H1 (cell line): ENCODE results near the gene PLAU. TPM values are rescaled to one million over a fixed set of nuclear protein-coding genes. Genes with fewer than 3 reads are reported as not detected.

ENCODE experiments used
- CTCF ChIA-PET: fragments of 300-600 bp; sonication (Branson Sonifier 250); formaldehyde crosslinking; loops from one replicate; lab custom pipeline; 2021; ENCODE audit not compliant: partially characterized antibody; lab: Charles Lee
- POLR2A ChIA-PET: fragments of 300-600 bp; sonication (Branson Sonifier 250); formaldehyde crosslinking; loops from one replicate; lab custom pipeline; 2021; ENCODE audit warnings: inconsistent platforms; ENCODE audit not compliant: partially characterized antibody; lab: Charles Lee
- DNase-seq, 2 experiments: peaks; one replicate each; pipeline versions ENCODE4 v3.0.0 to v3.0.0-alpha.2; 2010 to 2022; ENCODE audit warnings: low spot score in 2 of 2, low read depth in 1 of 2, mixed read lengths in 1 of 2
- FAIRE-seq: peaks from 2 replicates; lab custom pipeline; 2011; peaks lifted over from hg19 to GRCh38; lab: Jason Lieb, UNC
- H2AFZ ChIP-seq: 2 replicates; pipeline ENCODE4 v1.8.1; 2012; ENCODE audit warnings: low read length, inconsistent platforms
- H2AK5ac ChIP-seq: 2 replicates; pipeline ENCODE4 v1.6.1; 2013; ENCODE audit warnings: low read depth, low read length
- H2BK120ac ChIP-seq: replicated peaks from 2 replicates; pipeline ENCODE3; 2013; ENCODE audit warnings: low read depth, low read length, inconsistent platforms
- H2BK12ac ChIP-seq: 2 replicates; pipeline ENCODE4 v1.6.1; 2013; ENCODE audit warnings: low read depth, low read length
- H2BK15ac ChIP-seq: 2 replicates; pipeline ENCODE4 v1.6.1; 2013; ENCODE audit warnings: low read length
- H2BK20ac ChIP-seq: 2 replicates; pipeline ENCODE4 v1.6.1; 2013; ENCODE audit warnings: low read length
- H2BK5ac ChIP-seq: 2 replicates; pipeline ENCODE4 v1.6.1; 2013; ENCODE audit warnings: low read depth, low read length
- H3K14ac ChIP-seq: 2 replicates; pipeline ENCODE4 v1.6.1; 2013; ENCODE audit warnings: inconsistent platforms; ENCODE audit not compliant: insufficient read length
- H3K18ac ChIP-seq: 2 replicates; pipeline ENCODE4 v1.6.1; 2013; ENCODE audit warnings: low read length; ENCODE audit errors: extremely low read depth
- H3K23ac ChIP-seq: 2 replicates; pipeline ENCODE4 v1.6.1; 2013; ENCODE audit warnings: inconsistent platforms; ENCODE audit not compliant: insufficient read length
- H3K23me2 ChIP-seq: 2 replicates; pipeline ENCODE4 v1.6.1; 2013; ENCODE audit warnings: low read depth, low read length
- H3K27ac ChIP-seq: 2 replicates; pipeline ENCODE4 v1.6.1; 2011; ENCODE audit warnings: low read depth, low read length, inconsistent platforms
- H3K27me3 ChIP-seq, 4 experiments: replicated peaks in 1 of 4; 1 replicate in 1 of 4; 2 replicates in 3 of 4; pipeline versions ENCODE4 v1.6.1 to v1.8.1; 2011 to 2013; ENCODE audit warnings: low read length in 3 of 4, mild to moderate bottlenecking in 3 of 4, inconsistent platforms in 2 of 4, mixed read lengths in 2 of 4, moderate library complexity in 1 of 4; ENCODE audit not compliant: control insufficient read depth in 3 of 4, insufficient read depth in 3 of 4; ENCODE audit errors: extremely low read depth in 1 of 4
- H3K36me3 ChIP-seq, 4 experiments: 2 replicates each; pipeline versions ENCODE4 v1.6.1 to v1.8.1; 2011 to 2013; ENCODE audit warnings: mild to moderate bottlenecking in 4 of 4, low read length in 3 of 4, moderate library complexity in 2 of 4, control low read depth in 1 of 4, inconsistent platforms in 1 of 4; ENCODE audit not compliant: insufficient read depth in 4 of 4, control insufficient read depth in 2 of 4
- H3K4ac ChIP-seq: replicated peaks from 2 replicates; pipeline ENCODE3; 2013; ENCODE audit warnings: low read length, low read depth, mixed read lengths, inconsistent platforms; ENCODE audit not compliant: insufficient read length
- H3K4me1 ChIP-seq, 4 experiments: replicated peaks in 1 of 4; 1 replicate in 1 of 4; 2 replicates in 3 of 4; pipeline versions ENCODE4 v1.6.1 to v1.8.1; 2011 to 2013; ENCODE audit warnings: low read length in 3 of 4, inconsistent platforms in 2 of 4, mixed read lengths in 1 of 4; ENCODE audit not compliant: insufficient read depth in 4 of 4, control insufficient read depth in 3 of 4
- H3K4me2 ChIP-seq, 2 experiments: 2 replicates each; pipeline versions ENCODE4 v1.6.1 to v1.8.1; 2011 to 2013; ENCODE audit warnings: low read depth in 2 of 2, low read length in 2 of 2, control low read depth in 1 of 2, inconsistent platforms in 1 of 2, mild to moderate bottlenecking in 1 of 2; ENCODE audit not compliant: insufficient read depth in 1 of 2
- H3K4me3 ChIP-seq, 4 experiments: fragments of 200-600, 300-600 bp in 1 of 4; sonication (generic), shearing (Covaris generic), sonication (Bioruptor Twin) in 1 of 4; 2 replicates each; pipeline versions ENCODE4 v1.5.1 to v1.8.1; 2011 to 2016; ENCODE audit warnings: low read length in 4 of 4, low read depth in 3 of 4, control low read depth in 2 of 4, inconsistent platforms in 2 of 4, mild to moderate bottlenecking in 2 of 4, mixed read lengths in 1 of 4, moderate library complexity in 1 of 4; ENCODE audit not compliant: insufficient read depth in 2 of 4; ENCODE audit errors: extremely low read depth in 1 of 4
- H3K56ac ChIP-seq: replicated peaks from 2 replicates; pipeline ENCODE3; 2013; ENCODE audit warnings: low read depth, mild to moderate bottlenecking, mixed read lengths, low read length, inconsistent platforms; ENCODE audit not compliant: insufficient read length
- H3K79me1 ChIP-seq: 2 replicates; pipeline ENCODE4 v1.6.1; 2013; ENCODE audit warnings: low read depth, low read length, control low read depth
- H3K79me2 ChIP-seq, 2 experiments: 2 replicates each; pipeline versions ENCODE4 v1.6.1 to v1.8.1; 2012 to 2013; ENCODE audit warnings: low read length in 2 of 2, mild to moderate bottlenecking in 2 of 2, inconsistent platforms in 1 of 2; ENCODE audit not compliant: insufficient read depth in 2 of 2, control insufficient read depth in 1 of 2
- H3K9ac ChIP-seq, 4 experiments: replicated peaks in 1 of 4; 1 replicate in 1 of 4; 2 replicates in 3 of 4; pipeline versions ENCODE4 v1.6.1 to v1.8.1; 2011 to 2013; ENCODE audit warnings: low read depth in 3 of 4, low read length in 3 of 4, control low read depth in 2 of 4, mild to moderate bottlenecking in 2 of 4, moderate library complexity in 2 of 4, inconsistent platforms in 1 of 4; ENCODE audit errors: extremely low read depth in 1 of 4
- H3K9me3 ChIP-seq, 2 experiments: 2 replicates each; pipeline versions ENCODE4 v1.6.1 to v1.8.1; 2012 to 2013; ENCODE audit warnings: mild to moderate bottlenecking in 2 of 2, moderate library complexity in 2 of 2, control low read depth in 1 of 2, inconsistent platforms in 1 of 2, low read depth in 1 of 2, low read length in 1 of 2, mixed read lengths in 1 of 2; ENCODE audit not compliant: insufficient read depth in 2 of 2
- H4K20me1 ChIP-seq, 2 experiments: replicated peaks in 1 of 2; 2 replicates each; pipeline versions ENCODE3 to v1.8.1; 2011 to 2013; ENCODE audit warnings: inconsistent platforms in 2 of 2, low read length in 2 of 2, mild to moderate bottlenecking in 1 of 2; ENCODE audit not compliant: insufficient read depth in 2 of 2, control insufficient read depth in 1 of 2
- H4K5ac ChIP-seq: 2 replicates; pipeline ENCODE4 v1.6.1; 2013; ENCODE audit warnings: low read length, low read depth, mixed read lengths, inconsistent platforms; ENCODE audit not compliant: insufficient read length
- H4K8ac ChIP-seq: 2 replicates; pipeline ENCODE4 v1.8.0; 2013; ENCODE audit warnings: mild to moderate bottlenecking, moderate library complexity, low read length, inconsistent platforms; ENCODE audit not compliant: insufficient read depth; ENCODE audit errors: extremely low read depth
- H4K91ac ChIP-seq: replicated peaks from 2 replicates; pipeline ENCODE3; 2013; ENCODE audit warnings: low read length, mixed read lengths, inconsistent platforms; ENCODE audit not compliant: insufficient read length
- KDM1A ChIP-seq: fragments of 200-600, 300-600 bp; sonication (generic); IDR thresholded peaks from 2 replicates; pipeline ENCODE4 v1.7.1; 2016; ENCODE audit warnings: mild to moderate bottlenecking, low read length, borderline replicate concordance
- TAF1 ChIP-seq: IDR thresholded peaks from 2 replicates; pipeline ENCODE4 v1.6.1; 2011; ENCODE audit warnings: mild to moderate bottlenecking, low read depth, low read length
- WGBS, 2 experiments: shearing (Covaris generic) in 1 of 2; methylation state at CpG; one replicate each; pipeline versions ENCODE4 v1.1.6 to v1.1.7; 2013 to 2015; ENCODE audit warnings: low lambda C conversion rate in 2 of 2, mixed read lengths in 2 of 2, inconsistent platforms in 1 of 2, low coverage in 1 of 2, missing lambda C conversion rate in 1 of 2; ENCODE audit not compliant: insufficient replicate concordance in 2 of 2, insufficient coverage in 1 of 2, insufficient read length in 1 of 2; ENCODE audit errors: extremely low coverage in 1 of 2, missing lambda C conversion rate in 1 of 2; 5-methylcytosine and 5-hydroxymethylcytosine counted together
- polyA plus RNA-seq, 7 experiments: library from polyadenylated mRNA; depleted of rRNA in 3 of 7; stranded (reverse) in 5 of 7; unstranded in 2 of 7; fragments of >200 nt in 5 of 7; fragments of 200-250 nt in 2 of 7; gene quantifications; 1 replicate in 5 of 7; 2 replicates in 1 of 7; 4 replicates in 1 of 7; pipeline versions ENCODE4 v1.2.1 to v1.2.3, GENCODE V29; 2011 to 2013; ENCODE audit warnings: missing spikeins in 2 of 7, mixed read lengths in 2 of 7
- total RNA-seq: library from RNA; stranded (reverse); fragmentation: NEBNext Ultra II Directional; extraction: Animal tissue kit (Norgen Biotek cat#: 25700); gene quantifications from 2 replicates; pipeline ENCODE4 v1.2.1, GENCODE V29; 2021

Gene PLAU
- total and polyA plus RNA-seq, 2 of the 8 experiments (the other 6 are each of a cell fraction or from before 2014, with no cell fraction given) = 16.2 to 26.1 TPM

DNA sequence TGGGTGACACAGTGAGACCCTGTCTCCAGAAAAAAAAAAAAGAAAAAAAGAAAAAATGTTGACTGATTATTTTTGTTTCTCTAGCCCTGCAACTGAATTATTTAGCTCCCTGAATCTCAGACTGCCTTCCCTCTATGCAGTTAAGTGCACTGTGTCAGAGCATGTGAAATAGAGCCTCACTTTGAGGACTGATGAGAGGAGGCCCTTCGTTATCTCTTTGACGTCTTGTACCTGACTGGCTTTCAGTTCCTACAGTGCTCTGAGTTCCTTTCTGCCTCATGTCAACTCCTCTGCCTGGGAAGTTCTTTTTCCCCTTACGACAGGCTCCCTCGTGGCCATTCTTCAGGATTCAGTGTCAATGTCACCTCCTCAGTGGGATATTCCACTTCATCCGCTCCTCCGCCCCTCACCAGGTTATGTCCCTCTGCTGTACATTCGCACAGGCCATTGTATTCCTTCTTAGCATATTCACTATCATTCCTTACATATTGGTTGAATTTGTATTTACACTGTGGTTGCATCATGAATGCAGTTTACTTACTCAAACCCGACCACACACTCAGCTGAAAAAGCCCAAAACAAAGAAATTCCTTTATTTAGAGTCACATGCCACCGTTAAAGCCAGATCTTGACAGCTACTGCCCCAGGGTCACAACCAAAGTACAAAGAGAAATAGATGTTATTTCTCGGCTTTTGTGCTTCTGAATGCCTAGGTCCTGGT, 18.5 kb upstream of the PLAU start:
- no peak for DNase-seq
- H3K79me2 ChIP-seq = no peaks in the 10 kb centered on the region
- no peaks in the 10 kb centered on the region for H3K79me1 ChIP-seq
- no peaks in the 10 kb centered on the region for H4K20me1 ChIP-seq
- H3K9me3 ChIP-seq = no peaks in the 10 kb centered on the region
- H2BK12ac ChIP-seq = 0 out of 2 replicates have a peak overlapping the region, but pooled peaks have one; percentile 39
- H2AFZ ChIP-seq = 0 out of 2 replicates have a peak overlapping the region, but pooled peaks have one; percentile 4
- H4K5ac ChIP-seq = no peak overlapping the region
- H2AK5ac ChIP-seq = no peak overlapping the region
- no peak overlapping the region for H2BK120ac ChIP-seq
- no peak overlapping the region for H3K9ac ChIP-seq
- no peak overlapping the region for H3K27ac ChIP-seq
- no peak for FAIRE-seq
- H3K36me3 ChIP-seq = no peaks in the 10 kb centered on the region
- 0 out of 2 replicates have a peak overlapping the region, but pooled peaks have one; percentile 13 for H2BK20ac ChIP-seq
- ChIA-PET POLR2A (interaction anchor here (1.0 to 2.1 kb wide), 6 partner anchors 14 to 73 kb away, joined by 3 to 7 read pairs (median 4); partner anchors contain the start of gene PLAU), CTCF (interaction anchor here (0.6 to 27.0 kb wide), 13 partner anchors 9 to 211 kb away, joined by 3 to 681 read pairs (median 3); partner anchors contain the start of gene PLAU)
- H3K27me3 ChIP-seq = no peaks in the 10 kb centered on the region
- peaks cover 0 to 6% (median 3%) of the 10 kb centered on the region in 4 experiments; a peak in 4 of 7 replicates for H3K4me1 ChIP-seq
- H2BK5ac ChIP-seq = no peak overlapping the region
- no peak overlapping the region for H3K14ac ChIP-seq
- no peak for TF ChIP-seq KDM1A
- TF ChIP-seq TAF1 = no peak
- no peak overlapping the region for H4K8ac ChIP-seq
- H3K56ac ChIP-seq = no peak overlapping the region
- no peak overlapping the region for H3K4ac ChIP-seq
- WGBS, 2 experiments = 75% methylated on average over 10 of the region's 10 CpGs; no CpG with 5 or more reads in 1 of the 2 experiments
- H3K23me2 ChIP-seq = no peaks in the 10 kb centered on the region
- no peak overlapping the region for H3K4me2 ChIP-seq
- H3K23ac ChIP-seq = no peak overlapping the region
- H3K18ac ChIP-seq = no peak overlapping the region
- no peak overlapping the region for H3K4me3 ChIP-seq
- peak overlapping the region; percentile 54; the same call in 1 of the 2 replicates for H2BK15ac ChIP-seq
- no peak overlapping the region for H4K91ac ChIP-seq
